SIG-M5 treated with dmso at 0.1 percent for 504 hours (cell line): Measurements from ENCODE around the gene IL36B.

Experiments used
- DNase-seq: peaks from one replicate; lab custom pipeline; 2025; ENCODE audit not compliant: unreplicated experiment; lab: John Stamatoyannopoulos, UW

Gene IL36B

DNA sequence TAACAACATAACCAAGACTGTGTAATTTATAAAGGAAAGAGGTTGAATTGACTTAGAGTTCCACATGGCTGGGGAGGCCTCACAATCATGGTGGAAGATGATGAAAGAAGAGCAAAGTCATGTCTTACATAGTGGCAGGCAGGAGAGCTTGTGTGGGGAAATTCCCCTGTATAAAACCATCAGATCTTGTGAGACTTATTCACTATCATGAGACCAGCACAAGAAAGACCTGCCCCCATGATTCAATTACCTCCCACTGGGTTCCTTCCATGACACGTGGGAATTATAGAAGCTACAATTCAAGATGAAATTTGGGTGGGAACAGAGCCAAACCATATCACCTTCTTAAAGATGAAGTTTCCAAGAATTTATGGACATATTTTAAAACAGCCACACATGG is 3.9 kb upstream of the IL36B start:
- DNase-seq: no peak

DNA sequence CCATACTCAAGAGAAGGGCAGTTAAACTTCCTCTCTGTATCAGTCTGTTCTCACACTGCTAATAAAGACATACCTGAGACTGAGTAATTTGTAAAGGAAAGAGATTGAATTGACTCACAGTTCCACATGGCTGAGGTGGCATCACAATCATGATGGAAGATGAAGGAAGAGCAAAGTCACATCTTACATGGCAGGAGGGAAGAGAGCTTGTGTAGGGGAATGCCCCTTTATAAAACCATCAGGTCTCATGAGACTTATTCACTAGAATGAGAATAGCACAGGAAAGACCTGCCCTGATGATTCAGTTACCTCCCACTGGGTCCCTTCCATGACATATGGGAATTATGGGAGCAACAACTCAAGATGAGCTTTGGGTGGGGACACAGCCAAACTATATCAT is 1.4 kb upstream of the IL36B start:
- DNase-seq: no peak

DNA sequence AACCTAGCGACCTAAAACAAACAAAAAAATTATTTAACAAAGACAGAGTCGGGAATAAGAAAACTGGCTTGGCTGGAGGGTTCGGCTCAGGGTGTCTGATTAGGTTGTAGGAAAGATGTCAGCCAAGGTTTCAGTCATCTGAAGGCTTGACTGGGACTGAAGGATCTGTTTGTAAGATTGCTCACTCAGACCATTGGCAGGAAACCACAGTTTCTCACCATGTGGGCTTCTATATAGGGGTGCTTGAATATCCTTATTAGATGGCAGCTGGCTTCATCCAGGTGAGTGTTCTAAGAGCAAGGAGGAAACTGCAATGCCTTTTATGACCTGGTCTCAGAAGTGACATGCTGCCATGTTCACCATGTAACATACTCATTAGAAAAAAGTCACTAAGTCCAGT is 999 bp upstream of the IL36B start:
- DNase-seq: no peak

DNA sequence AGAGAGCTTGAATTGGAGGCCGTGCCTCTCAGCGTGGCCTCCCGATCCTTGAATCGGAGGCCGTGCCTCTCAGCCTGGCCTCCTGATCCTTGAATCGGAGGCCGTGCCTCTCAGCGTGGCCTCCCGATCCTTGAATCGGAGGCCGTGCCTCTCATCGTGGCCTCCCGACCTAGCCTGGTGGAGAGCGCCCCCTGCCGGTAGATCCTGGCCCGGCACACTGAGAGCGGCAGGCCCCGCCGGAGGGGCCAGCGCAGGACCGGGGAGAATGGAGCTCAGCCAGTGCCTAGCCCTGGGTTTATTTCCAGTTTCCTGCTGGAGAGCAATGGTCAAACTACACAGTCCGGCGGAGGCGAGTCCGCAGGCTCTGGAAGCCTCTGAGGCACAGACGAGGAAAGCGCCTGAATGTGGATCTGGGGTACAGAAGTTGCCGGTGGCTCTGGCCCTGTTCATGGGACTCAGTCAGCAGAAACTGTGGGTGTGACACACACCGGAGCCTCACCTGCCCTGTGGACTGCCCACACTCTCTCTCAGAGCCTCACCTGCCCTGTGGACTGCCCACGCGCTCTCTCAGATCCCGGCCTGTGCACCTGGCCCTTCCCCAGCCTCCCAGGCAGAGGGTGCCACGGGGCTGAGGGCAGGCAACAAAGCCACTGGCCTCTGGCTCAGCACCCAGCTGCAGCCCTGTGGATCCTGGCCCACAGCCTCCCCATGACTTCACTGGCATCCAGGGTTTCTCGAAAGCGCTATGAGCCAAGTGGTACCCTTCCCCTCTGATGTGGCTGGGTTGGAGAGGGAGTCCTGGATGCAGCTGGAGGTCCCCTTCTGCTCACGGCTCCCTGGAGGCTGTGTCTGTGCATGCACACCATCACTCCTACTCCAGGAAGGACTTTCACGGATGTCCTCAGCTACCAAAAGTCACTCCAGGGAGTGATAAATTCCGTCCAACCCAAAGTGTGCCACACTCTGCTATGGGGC is 1.5 kb downstream of the IL36B start:
- DNase-seq: no peak

DNA sequence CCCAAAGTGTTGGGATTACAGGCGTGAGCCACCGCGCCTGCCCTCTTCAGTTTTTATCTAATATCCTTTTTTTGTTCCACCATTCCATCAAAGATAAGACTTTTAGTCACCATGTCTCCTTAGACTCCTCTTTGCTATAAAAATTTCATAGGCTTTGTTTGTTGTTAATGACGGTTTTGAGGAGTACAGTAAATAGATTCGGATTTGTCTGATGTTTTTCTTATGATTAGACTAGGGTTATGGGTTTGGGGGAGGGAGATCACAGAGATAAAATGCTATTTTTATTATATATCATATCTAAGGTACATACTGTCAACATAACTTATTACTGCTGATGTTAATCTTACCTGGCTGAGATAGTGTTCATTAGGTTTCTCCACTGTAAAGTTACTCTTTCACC is 6.2 kb downstream of the IL36B start:
- no peak for DNase-seq

DNA sequence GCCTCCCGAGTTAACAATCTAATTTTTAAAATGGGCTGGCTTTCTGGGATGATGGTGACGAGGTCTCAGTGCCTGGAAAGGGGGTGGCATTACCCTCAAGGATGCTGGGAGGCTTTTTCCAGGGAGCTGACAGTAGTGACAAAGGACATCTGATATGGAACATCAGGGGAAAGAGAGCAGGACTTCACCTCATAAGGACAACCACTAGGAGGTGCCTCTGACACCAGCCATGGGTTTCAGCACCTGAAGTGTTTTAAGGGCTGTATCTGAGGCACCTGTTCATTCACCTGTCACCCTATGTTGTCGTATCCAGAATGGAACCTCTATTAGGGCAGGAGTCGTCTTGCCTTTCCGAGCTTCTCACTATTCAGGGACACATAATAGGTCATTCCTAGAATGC is 10.8 kb downstream of the IL36B start:
- DNase-seq: no peak

DNA sequence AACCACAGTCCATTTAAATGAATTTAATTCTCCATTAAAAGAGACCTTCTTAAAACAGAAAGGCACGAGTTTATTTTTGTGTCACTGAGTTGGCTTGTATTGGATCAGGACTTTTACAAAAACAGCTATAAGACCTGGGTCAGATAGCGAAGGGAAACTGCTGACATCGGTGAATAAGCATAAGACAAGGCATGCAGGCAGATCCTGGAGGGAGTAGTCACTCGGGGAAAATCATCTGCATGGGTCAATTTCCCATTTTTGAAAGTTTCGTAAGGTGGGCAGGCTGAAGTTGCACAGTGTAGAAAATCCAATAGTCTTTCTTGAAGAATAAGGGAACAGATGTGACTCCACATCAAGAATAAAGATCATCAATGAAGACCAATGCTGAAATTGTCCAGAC is 12.9 kb downstream of the IL36B start:
- no peak for DNase-seq

DNA sequence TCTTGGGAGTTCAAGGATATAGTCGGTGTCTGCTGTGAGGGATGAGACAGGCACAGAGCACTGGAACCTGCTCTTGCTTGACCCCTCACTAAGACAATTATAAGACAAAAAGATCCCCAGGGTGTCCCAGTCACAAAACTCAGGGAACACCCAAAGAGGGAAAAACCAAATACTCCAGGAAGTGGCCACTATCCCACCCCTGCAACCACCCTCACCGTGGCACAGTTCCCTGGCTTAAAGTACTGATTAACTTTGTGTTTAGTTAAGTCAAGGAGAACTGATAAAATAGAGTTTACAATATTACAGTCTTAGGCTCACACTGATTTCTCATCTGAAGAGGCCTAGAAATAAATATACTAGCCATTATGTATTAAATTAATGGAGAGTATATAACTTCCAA is 13.5 kb downstream of the IL36B start:
- no peak for DNase-seq

DNA sequence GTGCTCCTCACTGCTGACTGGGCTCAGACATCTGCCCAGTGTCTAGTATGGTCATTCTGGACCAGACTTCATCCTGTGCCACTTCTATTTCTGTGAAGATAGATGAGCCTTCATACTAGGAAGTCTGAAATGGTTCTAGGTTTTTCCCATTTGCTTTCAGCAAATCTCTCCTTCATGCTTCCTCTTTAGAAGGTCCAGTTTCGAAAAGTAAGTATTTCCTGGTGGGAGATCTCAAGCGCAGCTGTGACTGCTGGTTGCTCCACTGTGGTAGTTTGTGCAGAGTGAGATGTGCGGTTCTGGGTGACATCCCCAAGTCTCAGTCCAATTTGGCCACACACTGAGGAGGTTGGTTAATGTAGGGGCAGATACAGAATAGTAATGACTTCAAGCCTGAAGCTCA is 14.4 kb downstream of the IL36B start:
- DNase-seq: no peak

DNA sequence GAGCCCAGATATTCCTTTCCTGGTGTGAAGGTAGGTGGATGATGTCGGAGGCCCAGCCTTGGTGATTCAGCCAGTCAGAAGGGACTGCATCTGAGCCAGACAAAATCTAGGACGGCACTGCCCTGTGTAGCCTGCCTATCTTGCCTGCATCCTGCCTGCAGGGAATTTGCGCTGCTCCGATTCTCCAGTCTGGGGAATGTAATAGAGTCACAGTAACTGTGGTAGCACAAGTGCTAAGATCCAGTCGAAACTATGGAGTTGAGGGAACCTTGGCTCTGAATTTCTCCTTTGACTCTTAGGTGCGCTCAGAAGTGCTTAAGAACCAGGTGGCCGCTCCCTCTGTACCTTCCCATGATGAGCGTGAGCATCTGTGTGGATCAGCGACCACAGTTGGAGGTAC is 15.9 kb downstream of the IL36B start:
- DNase-seq: no peak

DNA sequence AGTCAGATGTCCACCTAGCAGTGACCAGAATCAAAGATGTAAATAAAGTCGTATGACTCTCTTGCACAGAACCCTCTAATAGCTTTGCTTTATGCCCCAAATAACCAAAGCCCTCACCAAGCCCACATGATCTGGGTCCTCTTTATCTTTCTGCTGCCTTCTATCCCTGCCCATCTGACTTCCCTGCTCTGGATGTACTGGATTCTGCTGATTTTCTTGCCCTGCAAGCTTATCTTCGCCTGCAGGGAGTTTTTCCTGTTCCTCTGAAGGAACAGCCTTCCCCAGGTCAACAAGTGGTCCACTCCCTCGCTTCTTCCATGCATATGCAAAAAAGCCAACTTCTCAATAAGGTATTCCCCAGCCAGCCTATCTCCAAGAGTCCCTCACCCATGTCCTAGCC is 18.7 kb downstream of the IL36B start:
- no peak for DNase-seq

DNA sequence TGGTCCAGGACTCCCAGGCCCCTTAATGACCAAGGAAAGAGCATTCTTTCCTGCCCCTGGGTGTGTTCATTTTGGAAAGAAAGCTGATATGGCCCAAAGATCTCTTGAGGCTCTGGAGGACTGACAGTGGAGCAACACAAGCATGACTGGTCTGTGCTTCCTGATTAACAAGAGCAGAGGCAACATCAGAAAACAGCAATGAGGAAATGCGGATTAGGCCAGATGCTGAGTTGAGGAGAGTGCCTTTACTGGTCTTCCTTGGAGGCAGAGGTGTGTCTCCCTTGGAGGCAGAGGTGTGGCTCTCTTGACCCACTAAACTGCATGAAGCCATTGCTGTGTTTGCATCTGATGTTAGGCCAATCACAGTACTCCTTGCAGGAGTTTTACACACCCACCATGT is 19.9 kb downstream of the IL36B start:
- DNase-seq: no peak

DNA sequence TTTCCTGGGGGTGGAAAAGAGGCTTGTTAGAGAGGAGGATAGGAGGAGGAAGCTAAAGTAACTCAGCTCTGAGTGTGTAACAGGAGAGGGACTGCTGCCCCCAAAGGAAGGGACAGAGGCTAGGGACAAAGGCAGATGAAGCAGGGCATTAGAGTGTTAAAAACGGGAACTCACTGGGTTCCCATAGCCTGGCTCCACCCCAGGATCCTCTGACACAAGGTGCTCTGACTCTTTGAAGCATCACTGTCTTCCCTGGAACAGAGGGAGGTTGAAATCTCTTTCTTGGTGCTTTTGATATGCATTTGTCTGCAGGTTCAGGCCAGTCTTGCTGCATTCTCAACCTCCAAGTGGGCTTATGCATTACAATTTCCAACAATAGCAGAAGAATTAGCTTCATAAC is 24.6 kb downstream of the IL36B start:
- DNase-seq: no peak

DNA sequence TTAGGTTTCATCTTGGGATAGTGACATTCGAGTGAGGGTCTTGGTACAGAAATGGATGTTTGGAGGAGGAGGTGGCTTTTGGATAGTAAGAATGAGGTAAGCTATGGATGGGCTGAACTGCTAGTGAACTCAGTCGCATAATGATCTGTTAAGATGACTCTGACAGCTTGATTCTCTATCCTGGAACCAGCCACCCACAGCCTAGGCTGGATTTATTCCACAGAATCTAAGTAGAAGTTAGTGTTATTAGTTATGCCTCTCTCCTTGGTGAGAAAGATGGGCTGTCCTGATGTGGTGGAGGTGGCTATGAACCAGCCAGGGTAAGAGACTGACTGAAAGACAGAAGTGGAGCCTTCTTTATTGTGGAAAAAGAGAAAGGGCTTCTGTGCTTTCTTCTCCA is 25.0 kb downstream of the IL36B start:
- DNase-seq: no peak

DNA sequence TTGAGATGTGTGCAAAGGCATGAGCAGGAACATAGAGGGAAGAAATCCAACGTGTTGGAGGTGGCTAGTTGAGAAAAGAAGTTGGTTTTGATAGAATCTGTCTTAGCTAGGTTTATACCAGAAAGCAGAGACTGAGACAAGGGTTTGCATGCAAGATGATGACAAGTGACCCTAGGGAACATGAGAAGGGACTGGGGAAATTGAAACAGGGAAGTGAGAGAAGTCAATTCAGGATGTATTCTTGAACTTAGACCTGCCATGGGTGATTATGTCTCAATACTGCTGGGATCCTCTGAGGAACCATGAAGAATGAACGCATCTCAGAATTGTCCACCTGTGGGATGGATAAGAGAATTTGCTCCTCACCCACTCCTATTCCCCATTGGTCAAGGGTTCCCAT is 26.9 kb downstream of the IL36B start:
- peak; percentile 44 for DNase-seq

DNA sequence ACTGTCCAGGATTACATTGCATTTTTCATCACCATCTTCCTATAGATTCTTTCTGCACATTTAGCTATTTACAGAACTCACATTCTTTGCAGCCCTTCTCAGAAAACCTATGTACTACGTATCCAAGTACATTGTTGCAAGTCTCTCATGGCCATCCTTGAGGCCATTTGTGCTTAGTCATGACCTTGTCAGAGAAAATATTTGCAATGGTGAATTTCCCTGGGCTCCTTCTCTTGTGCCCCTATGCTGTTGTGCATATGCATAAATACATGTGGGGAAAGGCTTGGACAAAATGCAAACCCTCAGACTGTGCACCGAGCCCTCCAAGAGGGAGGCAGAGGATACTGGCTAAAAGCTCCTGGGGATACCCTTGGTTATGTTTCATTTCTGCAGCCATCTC is 27.9 kb downstream of the IL36B start:
- no peak for DNase-seq

DNA sequence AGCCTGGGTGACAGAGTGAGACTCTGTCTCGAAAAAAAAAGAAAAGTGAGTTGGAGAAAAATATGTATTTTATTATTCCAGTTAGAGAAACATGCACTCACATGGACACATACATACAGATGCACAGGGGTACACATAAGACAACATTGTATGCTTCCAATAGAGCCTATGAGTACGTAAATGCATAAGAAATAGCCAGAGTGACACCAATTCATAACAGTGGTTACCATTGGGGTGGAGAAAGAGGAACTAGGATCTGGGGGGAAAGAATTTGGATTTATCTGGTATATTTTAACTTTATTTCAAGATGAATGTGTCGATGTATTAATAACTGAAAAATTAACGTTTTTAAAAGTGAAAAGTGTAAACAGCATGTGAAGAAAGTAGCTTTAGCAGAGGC is 31.4 kb downstream of the IL36B start:
- DNase-seq: no peak

DNA sequence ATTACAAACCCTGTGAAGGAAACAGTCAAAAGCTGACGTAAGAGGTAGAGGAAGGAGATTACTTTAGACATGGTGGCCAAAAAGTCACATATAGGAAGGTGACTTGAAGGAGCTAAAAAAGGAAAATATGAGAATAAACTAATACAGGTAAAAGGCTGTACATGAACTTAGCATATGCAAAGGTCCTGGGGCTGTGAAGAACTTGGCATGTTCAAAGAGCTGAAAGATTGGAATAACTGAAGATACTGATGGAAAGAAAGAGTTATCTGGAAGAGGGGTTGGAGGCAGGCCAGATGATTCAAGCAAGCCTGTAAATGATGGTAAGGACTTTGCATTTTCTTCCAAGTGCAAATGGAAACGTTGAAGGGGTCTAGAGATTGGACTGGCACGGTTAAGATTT is 34.2 kb downstream of the IL36B start:
- no peak for DNase-seq

DNA sequence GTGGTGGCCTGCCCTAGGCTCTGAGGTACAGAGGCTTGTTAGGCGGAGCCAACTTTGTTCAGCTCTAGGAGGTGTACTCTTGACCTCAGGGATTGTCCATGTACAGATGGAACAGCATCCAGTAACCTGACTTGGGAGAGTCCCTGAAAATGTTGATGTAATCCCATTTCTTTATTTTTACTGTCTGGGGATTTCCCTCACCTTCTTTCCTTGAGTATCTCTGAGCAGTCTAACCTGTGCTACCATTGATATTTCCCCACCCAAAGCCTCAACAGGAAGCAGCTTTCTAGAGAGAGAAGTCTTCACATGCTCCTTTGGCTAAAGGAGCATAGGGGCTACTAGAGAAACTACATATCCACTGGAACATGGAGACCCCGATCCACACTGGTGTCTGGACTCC is 37.0 kb downstream of the IL36B start:
- no peak for DNase-seq

DNA sequence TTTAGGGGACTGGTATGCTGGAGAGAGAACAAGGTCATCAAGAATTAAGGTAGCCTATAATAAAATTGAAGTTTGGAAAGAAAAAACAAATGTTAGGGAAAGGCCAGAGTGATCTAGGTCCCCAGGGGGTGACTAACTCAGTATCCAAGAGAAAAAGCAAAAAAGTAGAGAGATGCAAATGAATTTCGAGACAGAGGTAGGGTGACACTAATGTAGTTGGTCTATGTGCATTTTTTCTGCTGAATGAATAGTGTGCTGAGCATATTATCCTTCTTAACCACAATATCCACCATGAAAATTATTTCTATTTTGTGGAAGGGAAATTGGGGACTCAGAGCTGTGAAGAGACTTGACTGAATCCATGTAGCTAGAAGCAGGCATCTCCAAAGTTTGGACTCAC is 37.6 kb downstream of the IL36B start:
- DNase-seq: no peak

DNA sequence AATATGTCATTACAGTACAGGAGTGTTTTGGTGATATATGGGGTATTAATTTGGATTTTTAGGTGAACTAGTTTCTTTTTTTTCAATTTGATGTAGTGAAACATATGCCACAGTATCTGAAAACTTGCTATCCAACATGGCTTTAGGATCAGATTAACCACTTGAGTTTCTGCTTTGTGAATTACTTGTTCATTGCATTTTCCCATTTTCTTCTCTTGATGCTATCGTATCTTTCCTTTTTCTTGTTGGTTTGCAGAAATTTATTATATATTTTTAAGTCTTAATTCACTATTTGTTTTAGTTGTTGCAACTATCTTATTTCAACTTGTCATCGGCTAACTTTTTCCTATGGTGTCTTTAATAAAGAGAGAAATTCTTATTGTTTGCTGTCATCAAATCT is 38.6 kb downstream of the IL36B start:
- DNase-seq: no peak

DNA sequence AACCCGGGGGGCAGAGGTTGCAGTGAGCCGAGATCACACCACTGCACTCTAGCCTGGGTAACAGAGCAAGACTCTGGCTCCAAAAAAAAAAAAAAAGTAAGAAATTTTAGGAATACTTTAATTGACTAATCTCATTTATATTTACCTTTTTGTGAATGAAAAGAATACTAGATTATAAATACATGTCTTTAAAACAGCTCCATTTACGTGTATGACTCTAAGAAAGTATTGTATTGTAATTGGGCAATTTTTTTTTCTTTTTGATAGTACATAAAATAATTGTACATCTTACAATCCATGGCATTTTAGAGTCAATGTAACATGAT is 39.4 kb downstream of the IL36B start:
- no peak for DNase-seq
